ENCODE results near the gene TEX2. TPM values are rescaled to one million over a fixed set of nuclear protein-coding genes. Genes with fewer than 3 reads are reported as not detected.

TEX2 gene
- total and polyA plus RNA-seq, 2 of the 13 experiments (the other 11 are each of a cell fraction or from before 2014, with no cell fraction given) = 21.4 to 37.7 TPM

GRCh38 chr17:64165347-64165746, 97.7 kb downstream of the TEX2 start:
- DNase-seq (ENCODE audit: low spot score) = no peak
- no TSS peak for BruUV-seq (replicated peaks)
- H3K4me1 ChIP-seq (ENCODE audit: insufficient read depth, low read length) = no peaks in the 10 kb centered on the region
- H3K4me3 ChIP-seq (replicated peaks in 1 of 3; ENCODE audit: insufficient read depth in 1 of 3, low read depth in 2 of 3, low read length in 3 of 3) = no peak overlapping the region
- H3K27me3 ChIP-seq (ENCODE audit: control insufficient read depth in 1 of 2, insufficient read depth in 2 of 2, low read length in 2 of 2) = no peaks in the 10 kb centered on the region
- intact Hi-C loops (cut with micrococcal nuclease; ENCODE audit: unreplicated experiment) (no loop called here), in situ Hi-C loops (cut with HindIII; ENCODE audit: extremely low pct_ligation_motif_present, low pct_unique_long_range_greater_than_20kb) (no loop called here)
- no peaks in the 10 kb centered on the region for H4K20me1 ChIP-seq (ENCODE audit: insufficient read depth, low read length)
- TF ChIP-seq SP2 (CRISPR knock-in tag; IDR thresholded peaks at IDR 0.05) (no peak), ATF7 (IDR thresholded peaks at IDR 0.05) (no peak), ATF7 (CRISPR knock-in tag; IDR thresholded peaks at IDR 0.05) (no peak), ZNF773 (CRISPR knock-in tag; IDR thresholded peaks at IDR 0.05; ENCODE audit: borderline replicate concordance) (no peak), ZNF879 (CRISPR knock-in tag; IDR thresholded peaks at IDR 0.05) (no peak)
- ChIA-PET POLR2A (interaction anchor here (1.2 to 1.3 kb wide), 2 partner anchors 13 to 19 kb away, joined by 4 read pairs; no protein-coding TSS in a partner anchor), CTCF (ENCODE audit: low intra/inter-chr PET ratio, low total read pairs) (no interaction called here)
- H2AFZ ChIP-seq (ENCODE audit: low read length) = no peak overlapping the region
- no peaks in the 10 kb centered on the region for H3K79me2 ChIP-seq (ENCODE audit: insufficient read depth, low read length)
- FAIRE-seq = no peak
- 95% methylated on average over 4 of the region's 4 CpGs for WGBS (ENCODE audit: low lambda C conversion rate)
- no peak overlapping the region for H3K27ac ChIP-seq (ENCODE audit: extremely low read length, insufficient read depth, low read length)
- H3K9me3 ChIP-seq (ENCODE audit: low read length) = no peaks in the 10 kb centered on the region
- H3K9ac ChIP-seq (ENCODE audit: insufficient read depth, low read depth, low read length) = no peak overlapping the region
- H3K4me2 ChIP-seq (ENCODE audit: low read depth, low read length) = no peak overlapping the region
- ATAC-seq = no peak
- peaks cover 16 to 48% of the 10 kb centered on the region in 2 experiments for H3K36me3 ChIP-seq (replicated peaks in 1 of 2; ENCODE audit: control insufficient read depth in 1 of 2, insufficient read depth in 2 of 2, low read length in 2 of 2)

- 95% methylated on average over 6 of the region's 6 CpGs for WGBS (ENCODE audit: low lambda C conversion rate)
- no peaks in the 10 kb centered on the region for H4K20me1 ChIP-seq (ENCODE audit: insufficient read depth, low read length)
- peaks cover 16 to 50% of the 10 kb centered on the region in 2 experiments for H3K36me3 ChIP-seq (replicated peaks in 1 of 2; ENCODE audit: control insufficient read depth in 1 of 2, insufficient read depth in 2 of 2, low read length in 2 of 2)
- no peak overlapping the region for H3K4me2 ChIP-seq (ENCODE audit: low read depth, low read length)
- intact Hi-C loops (cut with micrococcal nuclease; ENCODE audit: unreplicated experiment) = no loop called here
- in situ Hi-C loops (cut with HindIII; ENCODE audit: extremely low pct_ligation_motif_present, low pct_unique_long_range_greater_than_20kb) = no loop called here
- H3K4me1 ChIP-seq (ENCODE audit: insufficient read depth, low read length) = no peaks in the 10 kb centered on the region
- H3K9ac ChIP-seq (ENCODE audit: insufficient read depth, low read depth, low read length) = no peak overlapping the region
- H2AFZ ChIP-seq (ENCODE audit: low read length) = no peak overlapping the region
- POLR2A ChIA-PET = interaction anchor here (1.0 to 1.5 kb wide), 4 partner anchors 9 to 18 kb away, joined by 3 to 5 read pairs (median 4); no protein-coding TSS in a partner anchor
- no peaks in the 10 kb centered on the region for H3K9me3 ChIP-seq (ENCODE audit: low read length)
- no peaks in the 10 kb centered on the region for H3K27me3 ChIP-seq (ENCODE audit: control insufficient read depth in 1 of 2, insufficient read depth in 2 of 2, low read length in 2 of 2)
- ATAC-seq = no peak
- H3K4me3 ChIP-seq (replicated peaks in 1 of 3; ENCODE audit: insufficient read depth in 1 of 3, low read depth in 2 of 3, low read length in 3 of 3) = no peak overlapping the region
- BruUV-seq (replicated peaks) = no TSS peak
- no peak for FAIRE-seq
- CTCF ChIA-PET (ENCODE audit: low intra/inter-chr PET ratio, low total read pairs) = no interaction called here
- no peaks in the 10 kb centered on the region for H3K79me2 ChIP-seq (ENCODE audit: insufficient read depth, low read length)
- H3K27ac ChIP-seq (ENCODE audit: extremely low read length, insufficient read depth, low read length) = no peak overlapping the region
- DNase-seq (ENCODE audit: low spot score) = no peak
- TF ChIP-seq ZSCAN31 (CRISPR knock-in tag; IDR thresholded peaks at IDR 0.05; ENCODE audit: low read depth) = no peak
- no peak for TF ChIP-seq ZBTB42 (CRISPR knock-in tag; IDR thresholded peaks at IDR 0.05)
- TF ChIP-seq AKAP8 (CRISPR knock-in tag; IDR thresholded peaks at IDR 0.05) = no peak
- TF ChIP-seq ZNF503 (CRISPR knock-in tag; IDR thresholded peaks at IDR 0.05) = no peak
- no peak for TF ChIP-seq NR3C1 (CRISPR knock-in tag; IDR thresholded peaks at IDR 0.05)
- TF ChIP-seq ZFP41 (CRISPR knock-in tag; IDR thresholded peaks at IDR 0.05; ENCODE audit: borderline replicate concordance) = no peak
- no peak for TF ChIP-seq ZNF605 (CRISPR knock-in tag; IDR thresholded peaks at IDR 0.05)
- no peak for TF ChIP-seq ZNF691 (CRISPR knock-in tag; IDR thresholded peaks at IDR 0.05; ENCODE audit: borderline replicate concordance, low read depth)
- TF ChIP-seq ZNF160 (CRISPR knock-in tag; IDR thresholded peaks at IDR 0.05) = no peak
- no peak for TF ChIP-seq NR0B2 (CRISPR knock-in tag; IDR thresholded peaks at IDR 0.05)
- TF ChIP-seq NBN (conservative IDR thresholded peaks at IDR 0.05) = no peak
These were observed 98.3 kb downstream of the TEX2 start for GRCh38 chr17:64164596-64165285.

All from HepG2 (cell line).